Gastroesophageal sphincter (tissue), 3 donors: Measurements from ENCODE around the gene NAPB.

Source experiments
- CTCF ChIP-seq, 4 experiments: fragments of 200-600 bp in 2 of 4; fragments of 450-650 bp in 2 of 4; sonication (generic) in 1 of 4; IDR thresholded peaks; one replicate each; pipeline ENCODE4 v1.5.1; 2017 to 2019; ENCODE audit warnings: antibody characterized with exemption in 4 of 4, mild to moderate bottlenecking in 2 of 4, moderate library complexity in 2 of 4
- EP300 ChIP-seq: sonication (generic); formaldehyde crosslinking; IDR thresholded peaks from one replicate; pipeline ENCODE4 v1.6.1; 2017; ENCODE audit warnings: antibody characterized with exemption, mild to moderate bottlenecking
- POLR2A ChIP-seq, 2 donors: fragments of 450-650 bp; IDR thresholded peaks; one replicate each; pipeline ENCODE4 v1.6.1; 2017; ENCODE audit warnings: antibody characterized with exemption in 2 of 2, mild to moderate bottlenecking in 2 of 2, moderate library complexity in 1 of 2

- no peak for TF ChIP-seq CTCF (IDR thresholded peaks at IDR 0.05)
- no peak for TF ChIP-seq POLR2A (IDR thresholded peaks at IDR 0.05)
- TF ChIP-seq EP300 = no peak
These were observed 81.3 kb downstream of the NAPB start for GRCh38 chr20:23339986-23340385.
